Left lung (tissue), 10 donors: Measurements from ENCODE around the gene COP1. TPM values are rescaled to one million over a fixed set of nuclear protein-coding genes. Genes with fewer than 3 reads are reported as not detected.

Experiments
- ATAC-seq: fragments of 200-7000 bp; cut with Tn5 transposase; one replicate; pipeline ENCODE4 v1.9.1; 2020; ENCODE audit warnings: moderate library complexity
- DNase-seq, 4 donors: peaks; one replicate each; pipeline ENCODE4 v3.0.0-alpha.2; 2013 to 2020
- H3K27ac ChIP-seq, 2 donors: fragments of 200-600 bp; sonication (generic) in 1 of 2; one replicate each; pipeline versions ENCODE4 v1.5.0 to v1.8.0; 2020 to 2021
- H3K27me3 ChIP-seq, 2 donors: fragments of 200-600 bp; sonication (generic) in 1 of 2; one replicate each; pipeline versions ENCODE4 v1.5.0 to v1.8.0; 2020 to 2021
- H3K36me3 ChIP-seq, 2 donors: fragments of 200-600 bp; sonication (generic) in 1 of 2; one replicate each; pipeline versions ENCODE4 v1.5.0 to v1.8.0; 2020 to 2021
- H3K4me1 ChIP-seq, 2 donors: fragments of 200-600 bp; one replicate each; pipeline ENCODE4 v1.8.0; 2021
- H3K4me3 ChIP-seq, 2 donors: fragments of 200-600 bp; sonication (generic) in 1 of 2; one replicate each; pipeline versions ENCODE4 v1.5.0 to v1.8.0; 2020 to 2021; ENCODE audit warnings: mild to moderate bottlenecking in 1 of 2
- H3K9me3 ChIP-seq, 2 donors: fragments of 200-600 bp; sonication (generic) in 1 of 2; one replicate each; pipeline versions ENCODE4 v1.5.0 to v1.8.0; 2020 to 2021
- intact Hi-C, 2 donors: fragments of 100-400 bp; cut with DNase I; formaldehyde crosslinking; loops; one replicate each; pipeline versions ENCODE4 v1.11.2 to v1.14.2; 2022
- polyA plus RNA-seq, 6 donors: library from polyadenylated mRNA; unstranded; fragments of 120-200 nt; gene quantifications; one replicate each; pipeline ENCODE4 v1.2.1, GENCODE V29; 2013; ENCODE audit not compliant: insufficient read length in 6 of 6
- total RNA-seq, 2 donors: library from RNA; stranded (reverse); fragmentation: NEBNext Ultra II Directional; extraction: Animal tissue kit (Norgen Biotek cat#: 25700); gene quantifications; one replicate each; pipeline ENCODE4 v1.2.1, GENCODE V29; 2021
- TF ChIP-seq, protein P1 (sequence below), 2 donors: fragments of 200-600 bp; sonication (generic) in 1 of 2; IDR thresholded peaks; one replicate each; pipeline versions ENCODE4 v1.5.0 to v1.8.0; 2021; ENCODE audit warnings: antibody characterized with exemption in 2 of 2
- donor health status: DM: no; HTN: yes; CAD: no.
- donor health status: DM: no; HTN: no; CAD: no.

COP1 gene
- total and polyA plus RNA-seq, 8 donors = 42.5 to 64.3 (median 57.7) TPM

DNA sequence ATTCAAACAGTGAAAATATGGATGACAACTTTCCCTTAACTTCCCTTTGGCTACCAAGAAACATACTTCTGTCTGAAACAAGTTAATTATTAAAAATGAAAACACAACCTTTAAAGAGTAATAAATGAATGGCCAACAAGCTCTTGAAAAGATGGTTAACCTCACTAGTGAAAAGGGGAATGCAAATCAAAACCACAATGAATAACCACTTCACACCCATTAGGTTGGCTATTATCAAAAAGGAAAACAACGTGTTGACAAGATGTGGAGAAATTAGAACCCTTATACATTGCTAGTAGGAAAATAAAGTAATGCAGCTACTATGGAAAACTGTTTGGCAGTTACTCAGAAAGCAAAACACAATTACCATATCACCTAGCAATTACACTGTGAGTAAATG is 14.1 kb downstream of the COP1 start:
- H3K27ac ChIP-seq = no peak overlapping the region
- H3K4me3 ChIP-seq = no peak overlapping the region
- H3K4me1 ChIP-seq = peaks cover 3 to 70% of the 10 kb centered on the region in 2 donors
- H3K36me3 ChIP-seq = no peaks in the 10 kb centered on the region
- ATAC-seq (no peak), DNase-seq (no peak)
- TF ChIP-seq, protein P1, sequence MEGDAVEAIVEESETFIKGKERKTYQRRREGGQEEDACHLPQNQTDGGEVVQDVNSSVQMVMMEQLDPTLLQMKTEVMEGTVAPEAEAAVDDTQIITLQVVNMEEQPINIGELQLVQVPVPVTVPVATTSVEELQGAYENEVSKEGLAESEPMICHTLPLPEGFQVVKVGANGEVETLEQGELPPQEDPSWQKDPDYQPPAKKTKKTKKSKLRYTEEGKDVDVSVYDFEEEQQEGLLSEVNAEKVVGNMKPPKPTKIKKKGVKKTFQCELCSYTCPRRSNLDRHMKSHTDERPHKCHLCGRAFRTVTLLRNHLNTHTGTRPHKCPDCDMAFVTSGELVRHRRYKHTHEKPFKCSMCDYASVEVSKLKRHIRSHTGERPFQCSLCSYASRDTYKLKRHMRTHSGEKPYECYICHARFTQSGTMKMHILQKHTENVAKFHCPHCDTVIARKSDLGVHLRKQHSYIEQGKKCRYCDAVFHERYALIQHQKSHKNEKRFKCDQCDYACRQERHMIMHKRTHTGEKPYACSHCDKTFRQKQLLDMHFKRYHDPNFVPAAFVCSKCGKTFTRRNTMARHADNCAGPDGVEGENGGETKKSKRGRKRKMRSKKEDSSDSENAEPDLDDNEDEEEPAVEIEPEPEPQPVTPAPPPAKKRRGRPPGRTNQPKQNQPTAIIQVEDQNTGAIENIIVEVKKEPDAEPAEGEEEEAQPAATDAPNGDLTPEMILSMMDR (IDR thresholded peaks at IDR 0.05) = no peak
- intact Hi-C loops = no loop called here
- H3K27me3 ChIP-seq = no peaks in the 10 kb centered on the region
- H3K9me3 ChIP-seq = no peaks in the 10 kb centered on the region

- Histone ChIP-seq H3K36me3 (no peaks in the 10 kb centered on the region), H3K4me3 (no peak overlapping the region), H3K27me3 (no peaks in the 10 kb centered on the region), H3K4me1 (peaks cover 0 to 57% of the 10 kb centered on the region in 2 donors), H3K27ac (no peak overlapping the region), H3K9me3 (no peaks in the 10 kb centered on the region)
- intact Hi-C loops = no loop called here
- ATAC-seq (no peak), DNase-seq (no peak)
- TF ChIP-seq, protein P1 (IDR thresholded peaks at IDR 0.05) = no peak
Observed at GRCh38 chr1:176188604-176189003, 18.5 kb downstream of the COP1 start.

DNA sequence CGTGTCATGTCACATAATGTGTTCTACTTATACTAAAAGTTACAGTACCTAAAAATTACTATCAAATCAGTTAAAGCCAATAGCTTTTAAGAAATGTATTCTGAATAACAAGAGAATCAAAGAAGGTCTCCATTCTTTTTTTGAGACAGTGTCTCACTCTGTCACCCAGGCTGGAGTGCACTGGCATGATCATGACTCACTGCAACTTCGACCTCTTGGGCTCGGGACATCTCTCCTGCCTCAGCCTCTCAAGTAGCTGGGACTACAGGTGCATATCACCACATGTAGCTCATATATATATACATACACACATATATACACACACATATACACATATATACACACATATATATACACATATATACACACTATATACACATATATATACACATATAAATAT is 20.1 kb downstream of the COP1 start:
- ATAC-seq (no peak), DNase-seq (no peak)
- peaks cover 0 to 2% of the 10 kb centered on the region in 2 donors for H3K36me3 ChIP-seq
- TF ChIP-seq, protein P1 (IDR thresholded peaks at IDR 0.05) = no peak
- no peaks in the 10 kb centered on the region for H3K27me3 ChIP-seq
- intact Hi-C loops = no loop called here
- H3K4me1 ChIP-seq = peaks cover 0 to 44% of the 10 kb centered on the region in 2 donors
- no peak overlapping the region for H3K27ac ChIP-seq
- no peak overlapping the region for H3K4me3 ChIP-seq
- no peaks in the 10 kb centered on the region for H3K9me3 ChIP-seq

GRCh38 chr1:176183618-176184017 is 23.5 kb downstream of the COP1 start:
- DNase-seq (no peak), ATAC-seq (no peak)
- intact Hi-C loops = no loop called here
- Histone ChIP-seq H3K36me3 (peaks cover 0 to 19% of the 10 kb centered on the region in 2 donors), H3K27ac (no peak overlapping the region), H3K27me3 (no peaks in the 10 kb centered on the region), H3K9me3 (no peaks in the 10 kb centered on the region), H3K4me3 (no peak overlapping the region), H3K4me1 (peaks cover 0 to 23% of the 10 kb centered on the region in 2 donors)
- TF ChIP-seq, protein P1 (IDR thresholded peaks at IDR 0.05) = no peak

GRCh38 chr1:176178316-176178715 is 28.8 kb downstream of the COP1 start:
- ATAC-seq (no peak), DNase-seq (no peak)
- Histone ChIP-seq H3K4me1 (peaks cover 0 to 11% of the 10 kb centered on the region in 2 donors), H3K4me3 (no peak overlapping the region), H3K27ac (peak overlapping the region in 1 of 2 donors; percentile 13), H3K27me3 (no peaks in the 10 kb centered on the region), H3K9me3 (no peaks in the 10 kb centered on the region), H3K36me3 (peaks cover 0 to 50% of the 10 kb centered on the region in 2 donors)
- TF ChIP-seq, protein P1 (IDR thresholded peaks at IDR 0.05) = no peak
- intact Hi-C loops = no loop called here
